PFSK-1 (cell line): ENCODE measurements around the gene NT5DC3. TPM values are rescaled to one million over a fixed set of nuclear protein-coding genes. Genes with fewer than 3 reads are reported as not detected.

ENCODE experiments used
- FOXP2 ChIP-seq: optimal IDR thresholded peaks from 2 replicates; pipeline ENCODE3; 2011; ENCODE audit warnings: borderline replicate concordance, control low read depth, inconsistent platforms; ENCODE audit not compliant: insufficient read depth; ENCODE audit errors: extremely low read length, extremely low read depth
- POLR2AphosphoS5 ChIP-seq: IDR thresholded peaks from 2 replicates; pipeline ENCODE4 v1.6.1; 2012; ENCODE audit warnings: low read depth, mild to moderate bottlenecking, control low read depth, low read length, moderate library complexity
- SIN3A ChIP-seq: IDR thresholded peaks from 2 replicates; pipeline ENCODE4 v1.6.1; 2012; ENCODE audit warnings: mild to moderate bottlenecking, low read length, moderate library complexity, borderline replicate concordance; ENCODE audit not compliant: insufficient read depth
- TAF1 ChIP-seq: IDR thresholded peaks from 2 replicates; pipeline ENCODE4 v1.6.1; 2012; ENCODE audit warnings: low read length, control low read depth, borderline replicate concordance; ENCODE audit not compliant: insufficient read depth
- polyA plus RNA-seq: library from polyadenylated mRNA; unstranded; fragments of >200 nt; gene quantifications from one replicate; pipeline ENCODE4 v1.2.1, GENCODE V29; 2012; ENCODE audit warnings: low read depth, missing spikeins; ENCODE audit not compliant: insufficient read length
- TF ChIP-seq, protein P1 (sequence below), 2 experiments: IDR thresholded peaks; 2 replicates each; pipeline versions ENCODE4 v1.6.1 to v1.8.0; 2011 to 2012; ENCODE audit warnings: low read depth in 2 of 2, low read length in 2 of 2, control low read depth in 1 of 2, inconsistent platforms in 1 of 2, mild to moderate bottlenecking in 1 of 2, moderate library complexity in 1 of 2; ENCODE audit not compliant: insufficient read depth in 1 of 2

Gene NT5DC3
- 2.2 TPM for polyA plus RNA-seq

DNA sequence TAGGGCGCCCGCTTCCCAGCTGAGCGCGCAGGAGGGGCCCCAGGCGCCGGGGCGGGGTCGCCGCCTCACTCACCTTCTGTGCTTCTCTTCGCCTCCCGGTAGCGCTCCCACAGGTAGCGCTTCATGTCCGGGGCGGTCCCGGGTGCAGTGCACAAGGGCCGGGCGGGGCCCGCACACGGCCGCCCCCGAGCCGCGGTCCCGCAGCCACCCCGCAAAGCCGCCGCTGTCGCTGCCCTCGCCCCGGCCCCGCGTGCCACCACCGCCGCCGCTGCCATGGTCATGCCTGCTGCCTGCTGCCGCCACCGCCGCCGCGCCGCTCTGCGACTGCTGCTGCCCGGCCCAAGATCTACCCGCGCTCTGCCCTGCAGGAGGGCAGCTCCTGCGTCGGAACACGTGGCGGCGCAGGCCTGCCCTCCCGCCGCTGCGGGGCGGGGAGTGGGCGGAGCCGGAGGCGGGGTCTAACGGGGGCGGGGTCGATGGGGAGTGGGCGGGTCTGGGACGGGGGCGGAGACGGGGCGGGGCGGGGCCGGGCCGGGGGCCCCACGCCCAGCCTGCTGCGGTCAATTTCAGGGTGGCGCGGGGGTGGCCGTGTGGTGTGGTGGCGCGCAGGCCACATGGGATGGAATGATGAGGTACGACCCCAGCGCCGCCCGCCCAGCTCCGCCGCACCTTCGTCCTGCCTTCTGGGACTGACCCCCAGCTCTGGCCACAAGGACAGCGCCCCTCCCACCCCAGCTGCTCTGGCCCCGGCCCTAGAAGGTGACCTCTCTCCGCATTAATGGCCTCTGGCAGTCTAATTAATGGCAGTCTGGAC, at the start of gene NT5DC3:
TSS of gene NT5DC3 (minus strand) at position 359 of the 814 bp plus-strand sequence. CDS start at position 281, 78 bp downstream.
- TF ChIP-seq POLR2AphosphoS5 (peak; percentile 71), SIN3A (peak; percentile 93; the same call in 1 of the 2 replicates), FOXP2 (peak; percentile 70), TAF1 (peak; percentile 75; the same call in 1 of the 2 replicates)
- TF ChIP-seq, protein P1, sequence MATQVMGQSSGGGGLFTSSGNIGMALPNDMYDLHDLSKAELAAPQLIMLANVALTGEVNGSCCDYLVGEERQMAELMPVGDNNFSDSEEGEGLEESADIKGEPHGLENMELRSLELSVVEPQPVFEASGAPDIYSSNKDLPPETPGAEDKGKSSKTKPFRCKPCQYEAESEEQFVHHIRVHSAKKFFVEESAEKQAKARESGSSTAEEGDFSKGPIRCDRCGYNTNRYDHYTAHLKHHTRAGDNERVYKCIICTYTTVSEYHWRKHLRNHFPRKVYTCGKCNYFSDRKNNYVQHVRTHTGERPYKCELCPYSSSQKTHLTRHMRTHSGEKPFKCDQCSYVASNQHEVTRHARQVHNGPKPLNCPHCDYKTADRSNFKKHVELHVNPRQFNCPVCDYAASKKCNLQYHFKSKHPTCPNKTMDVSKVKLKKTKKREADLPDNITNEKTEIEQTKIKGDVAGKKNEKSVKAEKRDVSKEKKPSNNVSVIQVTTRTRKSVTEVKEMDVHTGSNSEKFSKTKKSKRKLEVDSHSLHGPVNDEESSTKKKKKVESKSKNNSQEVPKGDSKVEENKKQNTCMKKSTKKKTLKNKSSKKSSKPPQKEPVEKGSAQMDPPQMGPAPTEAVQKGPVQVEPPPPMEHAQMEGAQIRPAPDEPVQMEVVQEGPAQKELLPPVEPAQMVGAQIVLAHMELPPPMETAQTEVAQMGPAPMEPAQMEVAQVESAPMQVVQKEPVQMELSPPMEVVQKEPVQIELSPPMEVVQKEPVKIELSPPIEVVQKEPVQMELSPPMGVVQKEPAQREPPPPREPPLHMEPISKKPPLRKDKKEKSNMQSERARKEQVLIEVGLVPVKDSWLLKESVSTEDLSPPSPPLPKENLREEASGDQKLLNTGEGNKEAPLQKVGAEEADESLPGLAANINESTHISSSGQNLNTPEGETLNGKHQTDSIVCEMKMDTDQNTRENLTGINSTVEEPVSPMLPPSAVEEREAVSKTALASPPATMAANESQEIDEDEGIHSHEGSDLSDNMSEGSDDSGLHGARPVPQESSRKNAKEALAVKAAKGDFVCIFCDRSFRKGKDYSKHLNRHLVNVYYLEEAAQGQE (IDR thresholded peaks at IDR 0.05; ENCODE audit: insufficient read depth in 1 of 2, low read depth in 2 of 2, low read length in 2 of 2) = 0 out of 4 replicates have a peak, but pooled peaks of 1 of the 2 experiments have one; percentile 1

DNA sequence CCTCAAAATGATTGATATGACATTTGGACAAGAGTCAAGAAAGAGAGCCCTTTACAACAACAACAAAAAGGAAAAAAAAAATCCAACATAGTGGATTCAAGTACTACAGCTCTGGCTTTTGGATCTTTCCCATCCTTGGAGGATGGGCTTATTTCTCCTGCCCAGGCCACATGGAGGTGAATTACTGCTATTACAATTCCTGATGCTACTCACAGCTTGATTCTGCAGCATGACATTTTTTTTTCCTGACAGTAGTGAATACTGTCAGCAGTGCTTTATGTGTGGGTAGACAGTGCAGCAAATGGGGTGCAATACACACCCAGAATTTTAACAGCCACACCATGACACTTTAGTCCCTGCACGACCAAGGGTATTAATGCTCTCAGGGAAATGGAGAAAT, 46.7 kb upstream of the NT5DC3 start:
- TF ChIP-seq POLR2AphosphoS5 (no peak), TAF1 (no peak), FOXP2 (no peak), SIN3A (no peak)
- TF ChIP-seq, protein P1 (IDR thresholded peaks at IDR 0.05; ENCODE audit: insufficient read depth in 1 of 2, low read depth in 2 of 2, low read length in 2 of 2) = no peak

DNA sequence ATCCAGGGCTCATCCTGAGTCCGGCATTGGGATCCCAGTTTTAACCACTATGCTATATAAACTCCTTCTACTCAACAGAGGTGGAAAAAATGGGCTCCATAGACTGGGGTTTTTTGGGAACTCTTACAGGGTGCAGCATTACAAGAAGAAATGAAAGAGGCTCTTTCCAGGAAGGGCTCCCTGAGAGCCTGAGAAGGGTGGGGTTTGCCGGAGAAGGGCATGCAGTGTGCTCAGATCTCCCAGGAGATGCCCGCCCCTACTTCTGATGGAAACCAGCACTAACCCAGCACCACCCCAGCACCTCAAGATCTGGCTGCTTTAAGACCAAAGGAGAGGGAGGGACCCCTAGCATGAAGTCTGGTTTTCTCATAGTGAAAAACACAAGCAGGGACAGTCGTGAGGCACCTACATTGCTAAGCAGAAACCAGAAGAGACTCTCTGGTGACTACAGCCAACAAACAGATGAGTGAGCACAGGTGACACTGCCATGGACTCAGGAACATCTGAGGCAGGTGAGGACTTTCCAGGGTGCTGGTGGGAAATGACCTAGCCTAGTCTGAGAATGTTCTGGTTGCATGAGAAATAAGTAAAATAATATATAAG, 45.3 kb upstream of the NT5DC3 start:
- TF ChIP-seq FOXP2 (no peak), POLR2AphosphoS5 (no peak), SIN3A (no peak), TAF1 (no peak)
- TF ChIP-seq, protein P1 (IDR thresholded peaks at IDR 0.05; ENCODE audit: insufficient read depth in 1 of 2, low read depth in 2 of 2, low read length in 2 of 2) = no peak

DNA sequence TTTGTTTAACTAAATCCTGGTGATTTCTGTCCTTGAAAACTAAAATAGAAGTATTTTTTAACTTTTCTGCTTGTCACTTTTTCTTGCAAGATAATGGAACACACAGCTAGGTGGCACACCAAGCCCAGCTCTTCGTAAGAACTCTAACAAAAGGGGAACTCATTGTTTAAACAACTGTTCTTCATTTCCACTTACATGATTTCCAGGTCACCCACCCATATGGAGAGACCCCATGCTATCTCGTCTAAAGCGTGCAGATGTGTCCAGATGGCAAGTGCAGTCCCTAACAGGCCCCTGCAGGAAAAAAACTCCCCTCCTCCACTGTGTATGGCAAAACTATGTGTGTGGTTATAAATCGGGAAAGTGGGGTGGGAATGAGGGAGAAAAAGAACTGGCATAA, 43.3 kb upstream of the NT5DC3 start:
- TF ChIP-seq TAF1 (no peak), SIN3A (no peak), POLR2AphosphoS5 (no peak), FOXP2 (no peak)
- TF ChIP-seq, protein P1 (IDR thresholded peaks at IDR 0.05; ENCODE audit: insufficient read depth in 1 of 2, low read depth in 2 of 2, low read length in 2 of 2) = no peak
